Neural progenitor cell (in vitro differentiated cells): ENCODE results near the gene SNAI3.

Experiments used
- EZH2phosphoT487 ChIP-seq: fragments of 200-600 bp; sonication (generic); IDR thresholded peaks from 2 replicates; pipeline ENCODE4 v1.6.1; 2017; ENCODE audit warnings: antibody characterized with exemption
- TF ChIP-seq, protein P1 (sequence below): fragments of 200-600 bp; sonication (generic); IDR thresholded peaks from 2 replicates; pipeline ENCODE4 v1.5.1; 2017; ENCODE audit warnings: antibody characterized with exemption, mild to moderate bottlenecking

DNA sequence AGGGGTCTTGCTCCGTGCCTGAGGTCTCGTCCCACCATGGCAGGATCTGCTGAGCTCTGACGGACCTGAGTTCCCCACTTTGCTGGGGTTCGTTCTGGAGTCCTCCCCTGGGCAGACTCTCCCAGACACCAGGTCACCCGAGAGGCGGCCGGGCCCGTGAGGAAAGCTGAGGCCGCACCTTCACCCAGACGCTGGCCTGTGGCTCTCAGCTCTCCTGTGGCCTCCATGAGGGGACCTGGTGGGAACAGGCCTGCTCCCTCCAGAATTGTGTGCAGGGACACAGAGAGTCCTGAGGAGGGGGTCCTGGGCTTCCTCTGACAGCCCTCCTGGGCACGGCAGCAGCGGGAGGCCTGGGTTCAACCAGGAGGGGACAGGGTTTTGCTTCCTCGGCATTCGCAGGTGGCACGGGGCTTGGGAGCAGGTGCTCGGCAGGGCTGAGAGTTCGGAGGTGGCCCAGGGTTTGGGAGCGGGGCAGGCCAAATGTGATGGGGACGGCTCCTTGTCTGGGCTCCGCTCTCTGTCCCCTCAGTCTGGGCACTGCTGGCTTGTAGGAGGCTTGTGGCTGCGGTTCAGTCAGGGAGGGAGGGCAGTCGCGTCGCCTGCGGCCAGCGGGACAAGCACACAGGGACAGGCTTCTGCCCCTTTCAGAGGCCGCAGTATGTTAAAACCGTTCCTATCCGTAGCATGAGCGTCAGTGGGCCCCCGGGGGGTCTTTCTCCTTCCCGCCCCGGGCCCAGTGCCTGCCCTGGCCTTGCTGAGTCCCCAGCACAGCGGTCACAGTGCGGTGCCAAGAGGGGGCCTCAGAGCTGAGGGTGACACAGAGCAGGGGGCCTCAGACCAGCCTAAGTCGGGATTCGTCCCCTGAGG, 8.1 kb upstream of the SNAI3 start:
- TF ChIP-seq, protein P1, sequence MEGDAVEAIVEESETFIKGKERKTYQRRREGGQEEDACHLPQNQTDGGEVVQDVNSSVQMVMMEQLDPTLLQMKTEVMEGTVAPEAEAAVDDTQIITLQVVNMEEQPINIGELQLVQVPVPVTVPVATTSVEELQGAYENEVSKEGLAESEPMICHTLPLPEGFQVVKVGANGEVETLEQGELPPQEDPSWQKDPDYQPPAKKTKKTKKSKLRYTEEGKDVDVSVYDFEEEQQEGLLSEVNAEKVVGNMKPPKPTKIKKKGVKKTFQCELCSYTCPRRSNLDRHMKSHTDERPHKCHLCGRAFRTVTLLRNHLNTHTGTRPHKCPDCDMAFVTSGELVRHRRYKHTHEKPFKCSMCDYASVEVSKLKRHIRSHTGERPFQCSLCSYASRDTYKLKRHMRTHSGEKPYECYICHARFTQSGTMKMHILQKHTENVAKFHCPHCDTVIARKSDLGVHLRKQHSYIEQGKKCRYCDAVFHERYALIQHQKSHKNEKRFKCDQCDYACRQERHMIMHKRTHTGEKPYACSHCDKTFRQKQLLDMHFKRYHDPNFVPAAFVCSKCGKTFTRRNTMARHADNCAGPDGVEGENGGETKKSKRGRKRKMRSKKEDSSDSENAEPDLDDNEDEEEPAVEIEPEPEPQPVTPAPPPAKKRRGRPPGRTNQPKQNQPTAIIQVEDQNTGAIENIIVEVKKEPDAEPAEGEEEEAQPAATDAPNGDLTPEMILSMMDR: no peak
- TF ChIP-seq EZH2phosphoT487: no peak
